ENCODE data around the gene C1orf21.
A peak's percentile ranks its signal among the peaks of the same experiment; 100 is the strongest.

Gene C1orf21

GRCh38 chr1:184473176-184473966 lies 86.5 kb downstream of the C1orf21 start:
- H3K36me3 ChIP-seq (ENCODE audit: control insufficient read depth, insufficient read depth, low read length) = no peaks in the 10 kb centered on the region
- no CpG with 5 or more reads among the region's 9 CpGs for WGBS (ENCODE audit: extremely low coverage, insufficient coverage, low lambda C conversion rate)
- H2BK15ac ChIP-seq (replicated peaks; ENCODE audit: low read depth) = no peak overlapping the region

GRCh38 chr1:184476187-184476586 lies 89.4 kb downstream of the C1orf21 start:
- no peak overlapping the region for H2BK5ac ChIP-seq (ENCODE audit: low read length)
- no peak overlapping the region for H2AK5ac ChIP-seq (ENCODE audit: low read length)

More at GRCh38 chr1:184473176-184473966, 86.5 kb downstream of the C1orf21 start:
- Histone ChIP-seq H2BK5ac (ENCODE audit: low read length) (no peak overlapping the region), H3K23ac (ENCODE audit: low read length) (no peak overlapping the region), H4K8ac (ENCODE audit: low read depth, low read length) (no peak overlapping the region), H3K18ac (ENCODE audit: low read length) (no peak overlapping the region), H3K4ac (ENCODE audit: low read depth, low read length) (no peak overlapping the region), H4K5ac (ENCODE audit: low read length) (no peak overlapping the region), H3K79me1 (ENCODE audit: low read length) (no peaks in the 10 kb centered on the region), H3K27ac (ENCODE audit: low read depth, low read length) (no peak overlapping the region), H3K27me3 (ENCODE audit: insufficient read depth, low read length, poor library complexity) (no peaks in the 10 kb centered on the region), H3K9ac (ENCODE audit: low read length) (no peak overlapping the region), H3K4me3 (ENCODE audit: low read length) (no peak overlapping the region), H3K4me2 (ENCODE audit: low read length) (no peak overlapping the region), H2BK120ac (ENCODE audit: low read depth, low read length) (no peak overlapping the region), H3K79me2 (ENCODE audit: control insufficient read depth, insufficient read depth, low read length) (no peaks in the 10 kb centered on the region), H3K56ac (ENCODE audit: low read length) (no peak overlapping the region), H3K4me1 (ENCODE audit: control insufficient read depth, low read depth, low read length) (no peaks in the 10 kb centered on the region), H2AK5ac (ENCODE audit: low read length) (no peak overlapping the region)
- no peak for DNase-seq

GRCh38 chr1:184479435-184480167 lies 92.8 kb downstream of the C1orf21 start:
- Histone ChIP-seq H3K18ac (ENCODE audit: low read length) (no peak overlapping the region), H3K79me1 (ENCODE audit: low read length) (no peaks in the 10 kb centered on the region), H4K5ac (ENCODE audit: low read length) (no peak overlapping the region), H3K56ac (ENCODE audit: low read length) (no peak overlapping the region), H4K8ac (ENCODE audit: low read depth, low read length) (no peak overlapping the region), H3K9ac (ENCODE audit: low read length) (no peak overlapping the region), H3K4me3 (ENCODE audit: low read length) (no peak overlapping the region), H3K36me3 (ENCODE audit: control insufficient read depth, insufficient read depth, low read length) (no peaks in the 10 kb centered on the region), H2BK15ac (replicated peaks; ENCODE audit: low read depth) (no peak overlapping the region), H2BK120ac (ENCODE audit: low read depth, low read length) (no peak overlapping the region), H2BK5ac (ENCODE audit: low read length) (no peak overlapping the region), H3K23ac (ENCODE audit: low read length) (no peak overlapping the region), H3K4me1 (ENCODE audit: control insufficient read depth, low read depth, low read length) (peaks cover 9% of the 10 kb centered on the region), H2AK5ac (ENCODE audit: low read length) (no peak overlapping the region), H3K4me2 (ENCODE audit: low read length) (no peak overlapping the region), H3K27ac (ENCODE audit: low read depth, low read length) (no peak overlapping the region), H3K27me3 (ENCODE audit: insufficient read depth, low read length, poor library complexity) (no peaks in the 10 kb centered on the region), H3K79me2 (ENCODE audit: control insufficient read depth, insufficient read depth, low read length) (no peaks in the 10 kb centered on the region), H3K4ac (ENCODE audit: low read depth, low read length) (no peak overlapping the region)
- DNase-seq = no peak
- no CpG with 5 or more reads among the region's 14 CpGs for WGBS (ENCODE audit: extremely low coverage, insufficient coverage, low lambda C conversion rate)

More at GRCh38 chr1:184476187-184476586, 89.4 kb downstream of the C1orf21 start:
- no peak overlapping the region for H3K56ac ChIP-seq (ENCODE audit: low read length)
- H3K23ac ChIP-seq (ENCODE audit: low read length) = no peak overlapping the region
- H3K18ac ChIP-seq (ENCODE audit: low read length) = no peak overlapping the region
- no CpG with 5 or more reads among the region's 2 CpGs for WGBS (ENCODE audit: extremely low coverage, insufficient coverage, low lambda C conversion rate)
- H3K9ac ChIP-seq (ENCODE audit: low read length) = no peak overlapping the region
- H3K79me2 ChIP-seq (ENCODE audit: control insufficient read depth, insufficient read depth, low read length) = no peaks in the 10 kb centered on the region
- H2BK15ac ChIP-seq (replicated peaks; ENCODE audit: low read depth) = no peak overlapping the region
- no peak overlapping the region for H3K4ac ChIP-seq (ENCODE audit: low read depth, low read length)
- H3K36me3 ChIP-seq (ENCODE audit: control insufficient read depth, insufficient read depth, low read length) = no peaks in the 10 kb centered on the region
- no peak overlapping the region for H3K27ac ChIP-seq (ENCODE audit: low read depth, low read length)
- no peak overlapping the region for H3K4me2 ChIP-seq (ENCODE audit: low read length)
- H3K4me1 ChIP-seq (ENCODE audit: control insufficient read depth, low read depth, low read length) = peaks cover 6% of the 10 kb centered on the region
- H4K5ac ChIP-seq (ENCODE audit: low read length) = no peak overlapping the region
- H2BK120ac ChIP-seq (ENCODE audit: low read depth, low read length) = no peak overlapping the region
- DNase-seq = no peak
- no peak overlapping the region for H3K4me3 ChIP-seq (ENCODE audit: low read length)
- H3K79me1 ChIP-seq (ENCODE audit: low read length) = no peaks in the 10 kb centered on the region
- H3K27me3 ChIP-seq (ENCODE audit: insufficient read depth, low read length, poor library complexity) = no peaks in the 10 kb centered on the region
- H4K8ac ChIP-seq (ENCODE audit: low read depth, low read length) = no peak overlapping the region

- Histone ChIP-seq H3K4me2 (ENCODE audit: low read length) (no peak overlapping the region), H3K27me3 (ENCODE audit: insufficient read depth, low read length, poor library complexity) (no peaks in the 10 kb centered on the region), H4K8ac (ENCODE audit: low read depth, low read length) (no peak overlapping the region), H3K56ac (ENCODE audit: low read length) (no peak overlapping the region), H2AK5ac (ENCODE audit: low read length) (no peak overlapping the region), H3K18ac (ENCODE audit: low read length) (no peak overlapping the region), H2BK120ac (ENCODE audit: low read depth, low read length) (no peak overlapping the region), H3K79me1 (ENCODE audit: low read length) (no peaks in the 10 kb centered on the region), H3K9ac (ENCODE audit: low read length) (no peak overlapping the region), H3K4ac (ENCODE audit: low read depth, low read length) (peak overlapping the region; percentile 6), H3K4me3 (ENCODE audit: low read length) (no peak overlapping the region), H3K36me3 (ENCODE audit: control insufficient read depth, insufficient read depth, low read length) (no peaks in the 10 kb centered on the region), H2BK5ac (ENCODE audit: low read length) (no peak overlapping the region), H3K23ac (ENCODE audit: low read length) (no peak overlapping the region), H3K79me2 (ENCODE audit: control insufficient read depth, insufficient read depth, low read length) (no peaks in the 10 kb centered on the region), H3K4me1 (ENCODE audit: control insufficient read depth, low read depth, low read length) (peaks cover 9% of the 10 kb centered on the region), H2BK15ac (replicated peaks; ENCODE audit: low read depth) (no peak overlapping the region), H4K5ac (ENCODE audit: low read length) (no peak overlapping the region), H3K27ac (ENCODE audit: low read depth, low read length) (peak overlapping the region; percentile 3)
- no CpG with 5 or more reads among the region's 5 CpGs for WGBS (ENCODE audit: extremely low coverage, insufficient coverage, low lambda C conversion rate)
- DNase-seq = peak; percentile 87
Measured at GRCh38 chr1:184480736-184481135, 93.9 kb downstream of the C1orf21 start.

- H2AK5ac ChIP-seq (ENCODE audit: low read length) = no peak overlapping the region
- no peak overlapping the region for H3K56ac ChIP-seq (ENCODE audit: low read length)
- H3K79me2 ChIP-seq (ENCODE audit: control insufficient read depth, insufficient read depth, low read length) = no peaks in the 10 kb centered on the region
- H3K4me3 ChIP-seq (ENCODE audit: low read length) = no peak overlapping the region
- no peak overlapping the region for H3K4me2 ChIP-seq (ENCODE audit: low read length)
- peaks cover 14% of the 10 kb centered on the region for H3K4me1 ChIP-seq (ENCODE audit: control insufficient read depth, low read depth, low read length)
- no peak overlapping the region for H2BK120ac ChIP-seq (ENCODE audit: low read depth, low read length)
- no peaks in the 10 kb centered on the region for H3K27me3 ChIP-seq (ENCODE audit: insufficient read depth, low read length, poor library complexity)
- no peak overlapping the region for H2BK5ac ChIP-seq (ENCODE audit: low read length)
- no peak overlapping the region for H2BK15ac ChIP-seq (replicated peaks; ENCODE audit: low read depth)
- H3K4ac ChIP-seq (ENCODE audit: low read depth, low read length) = no peak overlapping the region
- H3K36me3 ChIP-seq (ENCODE audit: control insufficient read depth, insufficient read depth, low read length) = no peaks in the 10 kb centered on the region
- H4K5ac ChIP-seq (ENCODE audit: low read length) = no peak overlapping the region
- no peaks in the 10 kb centered on the region for H3K79me1 ChIP-seq (ENCODE audit: low read length)
- peak overlapping the region; percentile 61 for H3K18ac ChIP-seq (ENCODE audit: low read length)
- no CpG with 5 or more reads among the region's 5 CpGs for WGBS (ENCODE audit: extremely low coverage, insufficient coverage, low lambda C conversion rate)
- DNase-seq = no peak
- H3K9ac ChIP-seq (ENCODE audit: low read length) = no peak overlapping the region
- H3K23ac ChIP-seq (ENCODE audit: low read length) = no peak overlapping the region
- no peak overlapping the region for H4K8ac ChIP-seq (ENCODE audit: low read depth, low read length)
- H3K27ac ChIP-seq (ENCODE audit: low read depth, low read length) = no peak overlapping the region
Measured at GRCh38 chr1:184482136-184482535, 95.3 kb downstream of the C1orf21 start.

Measured in mesendoderm (in vitro differentiated cells).